PC-3 (cell line): ENCODE data around the gene VAV3. TPM values are rescaled to one million over a fixed set of nuclear protein-coding genes. Genes with fewer than 3 reads are reported as not detected.

Experiments used
- ATAC-seq: fragments of 200-7000 bp; cut with Tn5 transposase; 2 replicates; pipeline ENCODE4 v1.9.1; 2020; ENCODE audit warnings: mild to moderate bottlenecking, moderate library complexity
- BruUV-seq: library from RNA; stranded (reverse); fragments of 400-500 nt; replicated peaks from 2 replicates; lab custom pipeline; 2021; lab: Mats Ljungman, UMichigan
- CTCF ChIA-PET: fragments of 300-600 bp; sonication (Branson Sonifier 250); formaldehyde crosslinking; loops from one replicate; lab custom pipeline; 2022; ENCODE audit warnings: antibody characterized with exemption; lab: Charles Lee
- POLR2A ChIA-PET: fragments of 300-600 bp; sonication (Branson Sonifier 250); formaldehyde crosslinking; loops from one replicate; lab custom pipeline; 2022; ENCODE audit warnings: antibody characterized with exemption; ENCODE audit not compliant: unreplicated experiment; lab: Charles Lee
- DNase-seq: peaks from one replicate; pipeline ENCODE4 v3.0.0-alpha.2; 2015
- H2AFZ ChIP-seq: fragments of 300-600 bp; sonication (generic); 2 replicates; pipeline ENCODE4 v1.6.0; 2016; ENCODE audit warnings: antibody characterized with exemption, low read length
- H3F3A ChIP-seq: fragments of 300-600 bp; sonication (generic); one replicate; pipeline ENCODE4 v1.6.0; 2017; ENCODE audit warnings: antibody characterized with exemption, low read length, control low read depth, mild to moderate bottlenecking; ENCODE audit not compliant: unreplicated experiment
- H3K27ac ChIP-seq: fragments of 300-600 bp; sonication (generic); 2 replicates; pipeline ENCODE4 v1.5.1; 2016; ENCODE audit warnings: mild to moderate bottlenecking, low read length
- H3K27me3 ChIP-seq: fragments of 300-600 bp; sonication (generic); 2 replicates; pipeline ENCODE4 v1.6.1; 2016; ENCODE audit warnings: low read length, mixed read lengths
- H3K36me3 ChIP-seq: fragments of 300-600 bp; sonication (generic); 2 replicates; pipeline ENCODE4 v1.6.1; 2016; ENCODE audit warnings: low read depth, mixed run types, low read length, mixed read lengths
- H3K4me1 ChIP-seq: fragments of 300-600 bp; sonication (generic); 2 replicates; pipeline ENCODE4 v1.5.1; 2016; ENCODE audit warnings: low read length; ENCODE audit not compliant: insufficient read depth
- H3K4me2 ChIP-seq: fragments of 300-600 bp; sonication (generic); 2 replicates; pipeline ENCODE4 v1.6.0; 2016; ENCODE audit warnings: low read length
- H3K4me3 ChIP-seq: fragments of 300-600 bp; sonication (generic); 2 replicates; pipeline ENCODE4 v1.5.1; 2016; ENCODE audit warnings: mild to moderate bottlenecking, low read length, mixed read lengths
- H3K79me2 ChIP-seq: fragments of 300-600 bp; sonication (generic); 2 replicates; pipeline ENCODE4 v1.6.1; 2017; ENCODE audit warnings: low read length, mixed read lengths
- H3K9ac ChIP-seq: fragments of 300-600 bp; sonication (generic); 2 replicates; pipeline ENCODE4 v1.6.0; 2016; ENCODE audit warnings: mild to moderate bottlenecking, low read length
- H3K9me2 ChIP-seq: fragments of 300-600 bp; sonication (generic); replicated peaks from 2 replicates; pipeline ENCODE4 v1.6.1; 2016; ENCODE audit warnings: mixed run types, low read length, mixed read lengths
- H3K9me3 ChIP-seq: fragments of 300-600 bp; sonication (generic); 2 replicates; pipeline ENCODE4 v1.6.1; 2016; ENCODE audit warnings: low read length, mixed read lengths
- H4K20me1 ChIP-seq: fragments of 300-600 bp; sonication (generic); 2 replicates; pipeline ENCODE4 v1.6.1; 2016; ENCODE audit warnings: low read length, mixed read lengths
- EZH2 ChIP-seq: fragments of 300-600 bp; sonication (generic); IDR thresholded peaks from one replicate; pipeline ENCODE4 v1.6.1; 2017; ENCODE audit warnings: antibody characterized with exemption, mild to moderate bottlenecking, low read length; ENCODE audit not compliant: unreplicated experiment
- EZH2phosphoT487 ChIP-seq: fragments of 300-600 bp; sonication (generic); IDR thresholded peaks from 2 replicates; pipeline ENCODE4 v1.6.1; 2018; ENCODE audit warnings: mild to moderate bottlenecking, antibody characterized with exemption, low read length, borderline replicate concordance
- intact Hi-C: fragments of 100-400 bp; cut with micrococcal nuclease; formaldehyde crosslinking; loops from 2 replicates; pipeline ENCODE4 v1.9.0; 2023
- total RNA-seq: library from RNA; depleted of rRNA; stranded (reverse); fragments of >200 nt; gene quantifications from 2 replicates; pipeline ENCODE4 v1.2.3, GENCODE V29; 2014
- TF ChIP-seq, protein P1 (sequence below): fragments of 300-600 bp; sonication (generic); conservative IDR thresholded peaks from 2 replicates; pipeline ENCODE4 v1.5.1; 2017; ENCODE audit warnings: antibody characterized with exemption, low read depth, mild to moderate bottlenecking, low read length

VAV3 gene
- total RNA-seq, 1 experiment from 2014 or later, result 0.73 TPM

DNA sequence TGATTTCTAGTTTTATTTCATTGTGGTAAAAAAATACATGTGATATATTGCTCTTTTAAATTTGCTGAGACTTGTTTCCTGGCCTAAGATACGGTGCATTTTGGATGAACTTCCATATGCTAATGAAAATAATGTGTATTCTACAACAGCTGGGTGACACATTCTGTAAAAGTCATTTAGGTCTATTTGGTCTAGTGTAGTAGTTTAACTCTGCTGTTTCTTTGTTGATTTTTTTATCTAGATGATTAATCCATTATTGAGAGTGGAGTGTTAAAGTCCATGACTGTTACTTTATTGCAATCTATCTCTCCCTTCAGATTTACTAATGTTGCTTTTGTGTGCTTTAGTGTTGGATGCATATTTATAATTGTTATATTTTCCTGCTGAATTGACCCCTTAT lies 161.4 kb downstream of the VAV3 start:
- no peaks in the 10 kb centered on the region for H3K4me1 ChIP-seq
- no TSS peak for BruUV-seq
- ChIA-PET CTCF (no interaction called here), POLR2A (no interaction called here)
- no peaks in the 10 kb centered on the region for H3F3A ChIP-seq
- no peak overlapping the region for H3K9ac ChIP-seq
- DNase-seq (no peak), ATAC-seq (no peak)
- TF ChIP-seq EZH2 (no peak), EZH2phosphoT487 (no peak)
- TF ChIP-seq, protein P1, sequence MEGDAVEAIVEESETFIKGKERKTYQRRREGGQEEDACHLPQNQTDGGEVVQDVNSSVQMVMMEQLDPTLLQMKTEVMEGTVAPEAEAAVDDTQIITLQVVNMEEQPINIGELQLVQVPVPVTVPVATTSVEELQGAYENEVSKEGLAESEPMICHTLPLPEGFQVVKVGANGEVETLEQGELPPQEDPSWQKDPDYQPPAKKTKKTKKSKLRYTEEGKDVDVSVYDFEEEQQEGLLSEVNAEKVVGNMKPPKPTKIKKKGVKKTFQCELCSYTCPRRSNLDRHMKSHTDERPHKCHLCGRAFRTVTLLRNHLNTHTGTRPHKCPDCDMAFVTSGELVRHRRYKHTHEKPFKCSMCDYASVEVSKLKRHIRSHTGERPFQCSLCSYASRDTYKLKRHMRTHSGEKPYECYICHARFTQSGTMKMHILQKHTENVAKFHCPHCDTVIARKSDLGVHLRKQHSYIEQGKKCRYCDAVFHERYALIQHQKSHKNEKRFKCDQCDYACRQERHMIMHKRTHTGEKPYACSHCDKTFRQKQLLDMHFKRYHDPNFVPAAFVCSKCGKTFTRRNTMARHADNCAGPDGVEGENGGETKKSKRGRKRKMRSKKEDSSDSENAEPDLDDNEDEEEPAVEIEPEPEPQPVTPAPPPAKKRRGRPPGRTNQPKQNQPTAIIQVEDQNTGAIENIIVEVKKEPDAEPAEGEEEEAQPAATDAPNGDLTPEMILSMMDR, result no peak
- H3K79me2 ChIP-seq, result no peaks in the 10 kb centered on the region
- H2AFZ ChIP-seq, result no peak overlapping the region
- intact Hi-C loops, result no loop called here
- no peaks in the 10 kb centered on the region for H3K9me2 ChIP-seq
- H3K4me3 ChIP-seq, result no peak overlapping the region
- peaks cover 5% of the 10 kb centered on the region; the same call in 1 of the 2 replicates for H3K27me3 ChIP-seq
- no peaks in the 10 kb centered on the region for H4K20me1 ChIP-seq
- no peaks in the 10 kb centered on the region for H3K36me3 ChIP-seq
- no peak overlapping the region for H3K27ac ChIP-seq
- H3K4me2 ChIP-seq, result no peak overlapping the region
- H3K9me3 ChIP-seq, result no peaks in the 10 kb centered on the region

DNA sequence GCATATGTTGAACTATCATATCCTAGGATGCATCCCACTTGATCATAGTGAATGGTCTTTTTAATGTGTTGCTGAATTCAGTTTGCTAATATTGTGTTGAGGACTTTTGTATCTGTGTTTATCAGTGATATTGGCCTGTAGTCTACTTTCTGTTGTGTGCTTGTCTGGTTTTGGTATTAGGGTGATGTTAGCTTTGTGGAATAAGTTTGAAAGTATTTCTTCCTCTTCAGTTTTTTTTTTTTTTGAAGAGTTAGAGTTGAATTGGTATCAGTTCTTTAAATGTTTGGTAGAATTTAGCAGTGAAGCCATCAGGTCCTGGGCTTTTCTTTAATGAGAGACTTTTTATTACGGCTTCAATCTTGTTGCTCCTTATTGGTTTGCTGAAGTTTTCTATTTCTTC lies 162.3 kb downstream of the VAV3 start:
- Histone ChIP-seq H3K27ac (no peak overlapping the region), H3K4me2 (no peak overlapping the region), H3K9ac (no peak overlapping the region), H3K79me2 (no peaks in the 10 kb centered on the region), H3K36me3 (no peaks in the 10 kb centered on the region), H3K9me3 (no peaks in the 10 kb centered on the region), H3K4me3 (no peak overlapping the region), H3F3A (no peaks in the 10 kb centered on the region), H4K20me1 (no peaks in the 10 kb centered on the region), H3K4me1 (no peaks in the 10 kb centered on the region), H3K27me3 (no peaks in the 10 kb centered on the region), H3K9me2 (no peaks in the 10 kb centered on the region), H2AFZ (no peak overlapping the region)
- no TSS peak for BruUV-seq
- POLR2A ChIA-PET, result no interaction called here
- intact Hi-C loops, result no loop called here
- DNase-seq (no peak), ATAC-seq (no peak)
- CTCF ChIA-PET, result no interaction called here
- TF ChIP-seq EZH2phosphoT487 (no peak), EZH2 (no peak)
- TF ChIP-seq, protein P1, result no peak

DNA sequence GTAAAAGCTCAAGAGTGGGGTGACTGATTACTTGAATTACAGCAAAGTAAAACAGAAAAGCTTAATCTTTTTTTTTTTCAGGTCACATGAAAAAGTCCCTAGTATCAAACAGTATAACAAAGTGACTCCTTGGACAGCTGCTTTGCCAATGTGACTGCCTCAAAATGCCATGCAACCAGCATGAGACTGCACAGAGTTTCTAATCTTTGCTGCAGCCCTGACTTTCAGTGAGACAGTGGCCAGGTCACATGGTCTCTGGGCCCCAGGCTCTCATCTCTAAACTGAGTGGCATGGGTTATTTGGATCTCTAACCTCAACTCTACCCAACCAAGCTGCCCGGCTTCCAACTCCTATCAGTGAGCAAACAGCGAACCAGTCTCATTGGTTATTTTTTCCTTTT lies 169.0 kb downstream of the VAV3 start:
- no peaks in the 10 kb centered on the region for H3K4me1 ChIP-seq
- no peak overlapping the region for H3K27ac ChIP-seq
- no TSS peak for BruUV-seq
- H2AFZ ChIP-seq, result no peak overlapping the region
- no peaks in the 10 kb centered on the region for H3K79me2 ChIP-seq
- H3K4me2 ChIP-seq, result no peak overlapping the region
- H3K9ac ChIP-seq, result no peak overlapping the region
- H3K9me2 ChIP-seq, result no peaks in the 10 kb centered on the region
- CTCF ChIA-PET, result no interaction called here
- intact Hi-C loops, result no loop called here
- H3K36me3 ChIP-seq, result no peaks in the 10 kb centered on the region
- TF ChIP-seq EZH2 (no peak), EZH2phosphoT487 (no peak)
- TF ChIP-seq, protein P1, result no peak
- DNase-seq (no peak), ATAC-seq (no peak)
- no peaks in the 10 kb centered on the region for H3K9me3 ChIP-seq
- H3K4me3 ChIP-seq, result no peak overlapping the region
- no peaks in the 10 kb centered on the region for H3K27me3 ChIP-seq
- H4K20me1 ChIP-seq, result no peaks in the 10 kb centered on the region
- POLR2A ChIA-PET, result no interaction called here
- no peaks in the 10 kb centered on the region for H3F3A ChIP-seq
